Measurements from ENCODE around the gene POLR1A. TPM values are rescaled to one million over a fixed set of nuclear protein-coding genes. Genes with fewer than 3 reads are reported as not detected.

Gene POLR1A
- total and polyA plus RNA-seq, 2 donors (not counting 3 experiments of a cell fraction or from before 2014, with no cell fraction given), result 7.6 to 40.7 TPM

GRCh38 chr2:86136141-86136540, 30.5 kb upstream of the POLR1A start:
- no peaks in the 10 kb centered on the region for H3K27me3 ChIP-seq (ENCODE audit: control insufficient read depth in 2 of 2, insufficient read depth in 2 of 2, low read length in 2 of 2)
- TF ChIP-seq EZH2 (IDR thresholded peaks at IDR 0.05; ENCODE audit: borderline replicate concordance, low read depth, low read length, severe bottlenecking) (no peak), FOS (IDR thresholded peaks at IDR 0.05; ENCODE audit: borderline replicate concordance, insufficient read depth, low read length) (no peak), GATA2 (IDR thresholded peaks at IDR 0.05; ENCODE audit: insufficient read depth, insufficient read length, low read depth, low read length) (no peak), POLR2A (IDR thresholded peaks at IDR 0.05; ENCODE audit: low read depth, low read length) (no peak), POLR2AphosphoS5 (IDR thresholded peaks at IDR 0.05; ENCODE audit: insufficient read depth, low read depth, low read length) (no peak), CTCF (IDR thresholded peaks at IDR 0.05; ENCODE audit: extremely low read depth in 1 of 2, insufficient read depth in 1 of 2, low read depth in 1 of 2, low read length in 2 of 2) (no peak), JUN (IDR thresholded peaks at IDR 0.05; ENCODE audit: borderline replicate concordance, insufficient read depth, insufficient read length, low read depth) (no peak), MYC (IDR thresholded peaks at IDR 0.05; ENCODE audit: low read depth, low read length) (no peak)
- TF ChIP-seq, protein P1, sequence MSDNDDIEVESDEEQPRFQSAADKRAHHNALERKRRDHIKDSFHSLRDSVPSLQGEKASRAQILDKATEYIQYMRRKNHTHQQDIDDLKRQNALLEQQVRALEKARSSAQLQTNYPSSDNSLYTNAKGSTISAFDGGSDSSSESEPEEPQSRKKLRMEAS (IDR thresholded peaks at IDR 0.05; ENCODE audit: insufficient read depth, insufficient read length), result no peak
- no peak overlapping the region for H3K4me3 ChIP-seq (replicated peaks in 1 of 3; ENCODE audit: insufficient read depth in 1 of 3, low read depth in 1 of 3, low read length in 3 of 3)
- H3K27ac ChIP-seq (ENCODE audit: insufficient read depth, low read depth, low read length), result no peak overlapping the region
- H3K79me2 ChIP-seq (ENCODE audit: control insufficient read depth, insufficient read depth, low read length), result no peaks in the 10 kb centered on the region
- no peaks in the 10 kb centered on the region for H3K9me1 ChIP-seq (replicated peaks; ENCODE audit: control insufficient read depth, extremely low read depth, insufficient read depth, low read length)
- ChIA-PET CTCF (interaction anchor here (1.2 kb wide), 1 partner anchor 499 kb away, joined by 4 read pairs; no protein-coding TSS in a partner anchor), POLR2A (no interaction called here)
- dilution Hi-C loops (cut with MboI; ENCODE audit: extremely low pct_ligation_motif_present, low sequenced_read_pairs), result no loop called here
- no TSS peak for BruUV-seq (replicated peaks)
- no peaks in the 10 kb centered on the region for H3K9me3 ChIP-seq (replicated peaks; ENCODE audit: control insufficient read depth, insufficient read depth, low read length)
- DNase-seq (ENCODE audit: low read depth, low spot score) (no peak), FAIRE-seq (no peak)
- no peak overlapping the region for H2AFZ ChIP-seq (ENCODE audit: low read depth, low read length)
- intact Hi-C loops (cut with micrococcal nuclease), result no loop called here
- no peaks in the 10 kb centered on the region for H4K20me1 ChIP-seq (replicated peaks; ENCODE audit: control insufficient read depth, extremely low read depth, insufficient read depth, low read length)
- no peak overlapping the region for H3K9ac ChIP-seq (replicated peaks; ENCODE audit: extremely low read depth, insufficient read depth, low read length)
- no peaks in the 10 kb centered on the region for H3K4me1 ChIP-seq (ENCODE audit: control insufficient read depth, extremely low read depth, insufficient read depth, low read length)
- peaks cover 39 to 55% of the 10 kb centered on the region in 2 experiments for H3K36me3 ChIP-seq (ENCODE audit: control insufficient read depth in 2 of 2, extremely low read depth in 1 of 2, insufficient read depth in 2 of 2, low read length in 2 of 2)
- no peak overlapping the region for H3K4me2 ChIP-seq (ENCODE audit: insufficient read depth, low read length)

All from endothelial cell of umbilical vein (primary cell).